ENCODE data around the gene ABTB1.
"Not testable (repeated sequence)": the region's sequence is repeated elsewhere in the genome, so short reads cannot be mapped to it uniquely, and the experiment has no call there.

Gene ABTB1

DNA sequence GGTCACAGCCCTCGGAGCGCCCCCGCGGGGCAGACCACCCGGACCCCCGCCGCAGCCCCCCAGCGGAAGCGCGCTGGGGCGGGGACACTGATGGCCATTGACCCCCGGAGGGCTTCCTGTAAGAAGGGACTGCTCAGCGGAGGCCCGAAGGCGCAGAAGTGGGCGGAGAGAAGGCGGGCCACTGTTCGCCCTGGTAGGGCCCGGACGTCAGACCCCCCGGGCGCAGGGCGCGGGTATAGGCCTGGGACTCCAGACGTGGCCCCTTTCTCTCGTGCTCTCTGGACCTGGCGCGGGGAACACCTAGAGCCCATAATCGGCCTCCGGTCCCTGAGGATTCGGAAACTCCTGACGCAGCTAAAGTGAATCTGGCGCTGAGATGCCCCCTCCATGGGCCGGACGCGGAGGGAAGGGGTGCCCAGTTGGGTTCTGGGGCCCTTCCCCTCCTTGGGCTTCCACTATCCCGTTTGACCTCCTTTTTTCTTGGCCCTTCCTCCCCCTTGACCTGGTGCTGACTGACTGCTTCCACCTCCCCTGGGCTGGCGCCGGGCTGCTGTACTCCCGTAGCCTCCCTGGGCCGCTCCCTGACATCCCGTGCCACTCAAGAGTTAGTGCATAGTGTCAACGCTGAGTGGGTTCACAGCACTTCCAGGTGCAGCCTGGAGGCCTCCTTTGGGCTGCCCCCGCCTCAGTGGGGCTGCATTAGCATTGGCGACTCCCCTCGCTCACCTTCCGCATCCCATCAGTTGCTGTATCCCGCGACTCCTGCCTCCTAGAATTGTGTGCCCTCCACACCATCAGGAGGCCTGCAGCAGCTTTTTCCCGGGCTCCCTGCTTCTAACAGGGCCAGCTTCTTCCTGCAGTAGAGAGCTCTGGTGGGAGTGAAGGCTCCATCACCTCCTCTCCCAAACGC lies 694 bp downstream of the ABTB1 start:
- peak; percentile 74 for DNase-seq

DNA sequence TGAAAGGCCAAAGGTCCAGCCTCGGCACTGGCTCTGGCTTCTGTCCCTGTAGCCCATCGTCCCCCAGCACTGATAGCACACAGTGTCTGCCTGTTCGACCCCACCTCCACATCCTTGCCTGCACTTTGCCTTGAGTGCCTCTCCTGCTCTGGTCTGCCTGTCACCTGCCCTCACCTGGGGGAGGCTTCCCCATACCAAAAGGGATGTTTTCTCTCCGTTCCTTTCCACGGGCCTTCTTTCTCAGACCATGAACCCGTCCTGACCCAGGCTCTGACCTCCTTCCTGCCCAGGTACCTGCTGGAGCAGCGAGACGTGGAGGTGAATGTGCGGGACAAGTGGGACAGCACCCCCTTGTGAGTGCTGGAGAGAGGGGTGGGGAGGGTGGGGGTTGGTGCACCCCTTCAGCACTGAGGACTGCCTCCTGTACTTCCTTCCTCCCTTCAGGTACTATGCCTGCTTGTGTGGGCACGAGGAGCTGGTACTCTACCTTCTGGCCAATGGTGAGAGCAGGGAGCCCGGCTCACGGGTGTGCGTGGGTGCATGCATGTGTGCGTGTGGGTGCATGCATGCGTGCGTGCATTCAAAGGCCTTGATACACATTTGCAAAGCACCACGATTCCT lies 1.5 kb downstream of the ABTB1 start:
- no peak for DNase-seq

DNA sequence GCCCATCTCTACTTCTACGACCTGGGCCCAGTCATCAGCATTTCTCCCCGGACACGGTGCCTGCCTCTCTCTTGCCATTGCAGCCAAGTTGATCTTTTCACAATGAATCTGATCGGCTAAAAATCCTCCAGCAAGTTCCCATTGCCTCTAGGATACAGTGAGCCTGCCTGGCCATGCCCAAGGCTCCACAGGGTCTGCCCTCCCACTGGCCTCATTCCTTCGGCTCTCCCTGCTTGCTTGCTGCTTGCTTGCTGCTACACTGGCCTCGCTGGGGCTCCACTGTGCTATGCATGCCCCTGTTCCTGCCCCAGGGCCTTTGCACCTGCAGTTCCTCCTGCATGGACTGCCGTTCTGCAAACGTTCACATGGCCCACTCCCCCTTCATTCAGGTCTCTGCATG lies 2.0 kb downstream of the ABTB1 start:
- DNase-seq: no peak

DNA sequence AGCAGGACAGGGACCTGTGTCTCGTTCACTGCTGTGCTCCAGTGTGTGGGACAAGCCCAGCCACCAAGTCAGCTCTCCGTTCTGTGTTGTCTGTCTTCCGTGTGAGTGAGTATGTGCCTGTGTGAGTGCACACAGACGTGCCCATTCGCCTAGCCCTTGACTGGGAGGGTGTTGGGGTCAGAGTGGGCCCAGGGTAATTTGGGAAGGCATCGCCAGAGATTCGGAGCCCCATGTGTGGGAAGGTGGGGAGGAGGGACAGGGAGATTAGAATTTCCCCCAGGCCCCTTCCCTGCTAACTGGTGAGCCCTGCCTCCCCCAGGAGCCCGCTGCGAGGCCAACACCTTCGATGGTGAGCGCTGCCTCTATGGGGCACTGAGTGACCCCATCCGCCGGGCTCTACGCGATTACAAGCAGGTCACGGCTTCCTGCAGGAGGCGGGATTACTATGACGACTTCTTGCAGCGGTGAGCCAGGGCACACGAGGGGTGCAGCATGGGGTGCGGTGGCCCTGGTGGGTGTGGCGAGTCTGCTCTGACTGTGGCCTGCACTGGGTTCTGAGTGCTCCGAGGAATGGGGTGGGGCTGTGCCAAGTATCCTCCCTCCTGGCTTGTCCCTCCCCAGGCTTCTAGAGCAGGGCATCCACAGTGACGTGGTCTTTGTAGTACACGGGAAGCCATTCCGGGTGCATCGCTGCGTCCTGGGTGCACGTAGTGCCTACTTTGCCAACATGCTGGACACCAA lies 3.1 kb downstream of the ABTB1 start:
- no peak for DNase-seq

DNA sequence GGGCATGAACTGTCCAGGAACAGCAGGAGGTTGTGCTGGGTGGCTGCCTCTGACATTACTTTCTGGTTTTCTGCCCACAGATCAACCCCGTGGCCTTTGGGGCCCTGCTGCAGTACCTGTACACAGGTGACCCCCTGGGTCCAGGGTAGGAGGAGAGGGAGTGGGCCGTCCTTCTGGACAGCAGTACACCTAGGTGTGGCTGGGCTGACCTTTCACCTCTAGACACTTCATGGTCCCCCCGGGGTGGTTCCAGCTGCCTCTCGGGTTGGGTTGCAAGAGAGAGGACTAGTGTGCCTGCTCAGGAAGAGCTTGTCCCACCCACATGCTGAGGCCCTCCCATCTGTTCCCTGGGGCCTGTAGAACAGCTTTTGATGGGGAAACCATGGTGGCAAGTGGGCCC lies 3.7 kb downstream of the ABTB1 start:
- DNase-seq: no peak

DNA sequence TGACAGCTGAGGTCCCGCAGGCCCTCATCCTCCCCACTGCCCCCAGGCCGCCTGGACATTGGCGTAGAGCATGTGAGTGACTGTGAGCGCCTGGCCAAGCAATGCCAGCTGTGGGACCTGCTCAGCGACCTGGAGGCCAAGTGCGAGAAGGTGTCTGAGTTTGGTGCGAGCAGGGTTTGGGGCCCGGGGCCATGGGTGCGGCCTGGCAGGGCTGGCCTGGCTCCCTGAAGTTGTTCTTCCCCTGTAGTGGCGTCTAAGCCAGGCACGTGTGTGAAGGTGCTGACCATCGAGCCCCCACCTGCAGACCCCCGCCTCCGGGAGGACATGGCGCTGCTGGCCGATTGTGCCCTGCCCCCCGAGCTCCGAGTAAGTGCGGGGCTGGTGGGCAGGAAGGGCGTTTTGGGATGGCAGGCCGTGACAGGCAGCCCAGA lies 4.2 kb downstream of the ABTB1 start:
- DNase-seq: no peak

DNA sequence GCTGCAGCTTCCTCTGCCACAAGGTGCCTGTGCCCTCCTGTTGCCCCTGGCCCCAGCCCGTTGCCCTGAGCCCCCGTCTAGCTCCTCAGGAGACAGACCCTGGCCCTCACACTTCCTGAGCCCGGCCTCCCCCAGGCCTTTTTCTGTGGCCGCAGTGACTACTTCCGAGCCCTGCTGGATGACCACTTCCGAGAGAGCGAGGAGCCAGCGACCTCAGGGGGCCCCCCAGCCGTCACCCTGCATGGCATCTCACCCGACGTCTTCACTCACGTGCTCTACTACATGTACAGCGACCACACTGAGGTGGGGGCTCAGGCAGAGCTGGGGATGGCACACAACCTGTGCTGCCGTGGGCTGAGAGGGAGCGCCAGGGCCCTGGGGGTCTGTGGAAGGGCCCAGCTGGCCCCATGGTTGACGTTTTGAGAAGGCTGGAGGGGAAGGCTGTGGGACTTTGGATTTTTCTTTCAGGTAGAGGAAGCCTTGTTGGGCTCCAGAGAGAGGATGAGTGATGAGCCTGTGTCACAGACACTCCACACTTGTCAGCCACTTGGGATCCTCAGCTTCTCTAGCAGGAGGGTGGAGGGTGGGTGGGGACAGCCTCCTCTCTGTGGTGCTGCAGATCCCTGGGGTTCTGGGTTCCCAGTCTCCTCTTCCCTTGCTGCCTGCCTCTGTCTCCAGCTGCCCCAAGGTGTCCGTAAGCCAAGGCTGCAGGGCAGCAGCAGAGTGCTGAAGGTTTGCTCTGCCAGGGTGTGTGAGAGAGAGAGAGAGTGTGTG lies 5.0 kb downstream of the ABTB1 start:
- DNase-seq: no peak

DNA sequence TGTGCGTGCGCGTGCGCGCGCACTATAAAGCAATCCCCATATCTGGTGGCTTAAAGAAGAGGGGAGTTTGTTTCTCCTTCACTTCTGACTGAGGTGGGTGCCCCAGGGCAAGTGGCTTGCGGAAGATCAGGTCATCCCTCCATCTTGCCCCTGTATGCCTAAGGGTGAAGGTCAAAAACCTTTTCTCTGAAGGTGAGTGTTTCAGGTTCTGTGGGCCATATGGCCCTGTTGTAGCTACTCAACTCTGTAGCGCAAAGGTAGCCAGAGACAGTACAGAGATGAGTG lies 5.5 kb downstream of the ABTB1 start:
- DNase-seq: no peak

DNA sequence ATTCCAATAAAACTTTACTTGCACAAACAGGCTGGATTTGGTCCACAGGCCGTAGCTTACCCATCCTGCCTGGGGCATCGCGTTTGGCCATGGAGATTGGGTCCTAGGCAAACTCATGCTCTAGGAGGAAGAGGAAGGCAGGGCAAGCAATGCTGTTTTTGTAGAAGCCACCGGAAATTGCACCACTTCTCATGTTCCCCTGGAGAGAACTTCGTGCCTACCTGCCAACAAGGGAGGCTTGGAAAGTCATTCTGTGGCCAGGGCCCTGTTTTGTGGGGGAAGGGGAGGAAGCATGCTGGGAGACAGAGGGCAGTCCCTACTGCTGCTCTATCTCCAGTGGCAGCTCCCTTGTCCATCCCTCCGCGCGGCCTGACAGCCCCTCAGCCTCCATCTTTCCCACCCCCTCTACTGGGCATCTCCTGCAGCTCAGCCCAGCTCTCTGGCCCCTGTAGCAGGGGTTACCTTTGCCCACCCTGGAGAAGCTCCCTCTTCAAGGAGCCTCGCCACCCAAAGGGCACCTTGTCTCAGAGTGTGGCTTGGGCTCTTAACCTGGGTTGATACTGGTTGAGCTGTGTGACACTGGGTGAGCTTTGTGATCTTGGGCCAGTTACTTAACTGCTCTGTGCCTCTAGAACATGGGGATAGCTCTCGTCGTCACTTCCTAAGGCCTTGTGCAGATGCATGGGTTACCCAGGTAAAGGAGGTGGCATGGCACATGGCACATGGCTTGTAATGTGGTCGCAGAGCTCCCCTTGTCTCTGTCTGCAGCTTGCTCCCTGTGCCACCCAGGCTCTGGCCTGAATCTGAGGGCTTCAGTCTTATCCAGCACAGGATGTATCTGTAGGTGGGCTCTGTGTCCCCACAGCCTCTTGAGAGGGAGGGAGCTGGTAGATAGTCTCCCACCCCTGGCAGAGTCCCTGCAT lies 6.1 kb downstream of the ABTB1 start:
- DNase-seq: no peak

DNA sequence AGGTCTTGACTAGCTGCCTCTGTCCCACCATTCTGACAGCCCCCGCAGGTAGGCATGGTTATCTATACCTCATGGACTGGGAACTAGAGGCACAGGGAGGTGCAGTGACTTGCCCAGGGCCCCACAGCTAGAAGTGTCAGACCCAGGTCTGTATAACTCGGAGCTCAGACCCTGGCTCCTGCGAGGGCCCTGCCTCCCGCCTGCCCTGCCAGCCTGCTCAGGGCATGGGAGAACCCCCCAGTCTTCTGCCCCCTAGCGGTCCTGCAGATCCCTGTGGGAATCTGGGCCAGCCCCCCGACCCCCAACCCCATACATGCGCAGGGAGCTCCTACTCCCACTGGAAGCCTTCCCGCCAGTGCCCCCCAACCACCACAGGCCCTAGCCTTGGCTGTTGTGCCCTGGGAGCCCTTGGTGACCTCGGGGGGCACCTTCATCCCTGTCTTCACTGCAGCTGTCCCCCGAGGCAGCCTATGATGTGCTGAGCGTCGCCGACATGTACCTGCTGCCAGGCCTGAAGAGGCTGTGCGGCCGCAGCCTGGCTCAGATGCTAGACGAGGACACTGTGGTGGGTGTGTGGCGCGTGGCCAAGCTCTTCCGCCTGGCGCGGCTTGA lies 6.9 kb downstream of the ABTB1 start:
- no peak for DNase-seq

DNA sequence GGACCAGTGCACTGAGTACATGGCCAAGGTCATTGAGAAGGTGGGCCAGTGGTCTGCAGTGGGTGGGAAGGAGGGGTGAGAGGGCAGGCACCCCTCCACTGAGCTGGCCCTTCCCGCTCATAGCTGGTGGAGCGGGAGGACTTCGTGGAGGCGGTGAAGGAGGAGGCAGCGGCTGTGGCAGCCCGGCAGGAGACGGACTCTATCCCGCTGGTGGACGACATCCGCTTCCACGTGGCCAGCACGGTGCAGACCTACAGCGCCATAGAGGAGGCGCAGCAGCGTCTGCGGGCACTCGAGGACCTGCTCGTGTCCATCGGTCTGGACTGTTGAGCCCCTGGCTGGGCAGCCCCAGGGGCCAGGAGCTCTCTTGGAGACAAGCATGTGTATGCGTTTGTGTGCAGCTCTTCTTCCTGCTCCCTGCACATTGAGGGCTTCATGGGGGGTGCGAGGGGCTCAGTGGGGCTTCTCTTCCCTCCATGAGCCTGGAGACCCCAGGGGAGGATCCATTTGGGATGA lies 7.5 kb downstream of the ABTB1 start:
- no peak for DNase-seq

DNA sequence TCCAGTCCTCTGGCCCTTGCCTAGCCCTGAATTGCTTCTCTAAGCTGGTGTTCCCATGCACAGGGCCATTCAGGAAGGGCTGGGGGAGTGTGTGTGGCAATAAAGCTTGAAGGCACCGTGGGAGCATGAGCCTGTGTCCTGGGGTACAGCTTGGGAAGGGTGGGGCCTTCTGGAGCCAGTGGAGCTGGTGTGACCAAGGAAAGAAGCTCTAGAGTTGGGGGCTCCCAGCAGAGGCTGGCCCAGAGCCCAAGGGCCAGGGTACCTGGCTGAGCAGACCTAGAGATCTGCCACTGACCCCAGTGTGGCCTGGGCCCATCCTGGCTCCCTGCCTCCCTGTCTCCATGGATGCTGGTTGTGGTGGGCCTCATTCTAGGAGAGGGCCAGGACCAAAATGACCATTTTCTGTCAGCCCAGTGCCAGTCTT lies 8.1 kb downstream of the ABTB1 start:
- DNase-seq: no peak

DNA sequence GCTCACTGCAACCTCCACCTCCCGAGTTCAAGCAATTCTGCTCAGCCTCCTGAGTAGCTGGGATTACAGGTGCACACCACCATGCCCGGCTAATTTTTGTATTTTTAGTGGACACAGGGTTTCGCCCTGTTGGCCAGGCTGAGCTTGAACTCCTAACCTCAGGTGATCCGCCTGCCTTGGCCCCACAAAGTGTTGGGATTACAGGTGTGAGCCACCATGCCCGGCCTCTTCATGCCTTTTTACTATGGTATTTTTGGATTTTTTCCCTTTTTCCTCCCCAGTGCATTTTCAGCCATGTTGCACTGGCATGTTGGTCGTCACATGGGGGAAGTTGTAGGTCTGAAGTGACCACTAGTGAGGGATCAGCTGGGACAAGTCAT lies 9.4 kb downstream of the ABTB1 start:
- not testable (repeated sequence) for DNase-seq

DNA sequence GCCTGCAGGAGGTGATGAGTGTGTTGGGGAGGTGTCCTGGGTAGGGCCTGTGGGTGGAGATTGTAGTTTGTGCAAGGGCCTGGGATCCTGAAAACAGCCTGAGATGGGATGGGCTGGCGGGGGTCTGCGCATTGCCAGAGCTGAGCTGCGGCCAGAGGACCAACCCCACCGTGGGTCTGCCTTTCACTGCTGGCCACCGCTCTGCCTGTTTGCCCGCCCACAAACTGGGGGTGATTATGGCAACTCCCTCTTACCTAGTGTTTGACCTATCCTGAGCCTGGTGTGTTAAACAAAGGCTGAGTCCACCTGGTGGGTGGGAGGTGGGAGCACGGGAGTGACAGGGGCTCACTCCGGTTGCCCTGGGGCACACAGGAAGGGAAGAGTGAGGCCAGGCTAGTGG lies 9.8 kb downstream of the ABTB1 start:
- DNase-seq: no peak

DNA sequence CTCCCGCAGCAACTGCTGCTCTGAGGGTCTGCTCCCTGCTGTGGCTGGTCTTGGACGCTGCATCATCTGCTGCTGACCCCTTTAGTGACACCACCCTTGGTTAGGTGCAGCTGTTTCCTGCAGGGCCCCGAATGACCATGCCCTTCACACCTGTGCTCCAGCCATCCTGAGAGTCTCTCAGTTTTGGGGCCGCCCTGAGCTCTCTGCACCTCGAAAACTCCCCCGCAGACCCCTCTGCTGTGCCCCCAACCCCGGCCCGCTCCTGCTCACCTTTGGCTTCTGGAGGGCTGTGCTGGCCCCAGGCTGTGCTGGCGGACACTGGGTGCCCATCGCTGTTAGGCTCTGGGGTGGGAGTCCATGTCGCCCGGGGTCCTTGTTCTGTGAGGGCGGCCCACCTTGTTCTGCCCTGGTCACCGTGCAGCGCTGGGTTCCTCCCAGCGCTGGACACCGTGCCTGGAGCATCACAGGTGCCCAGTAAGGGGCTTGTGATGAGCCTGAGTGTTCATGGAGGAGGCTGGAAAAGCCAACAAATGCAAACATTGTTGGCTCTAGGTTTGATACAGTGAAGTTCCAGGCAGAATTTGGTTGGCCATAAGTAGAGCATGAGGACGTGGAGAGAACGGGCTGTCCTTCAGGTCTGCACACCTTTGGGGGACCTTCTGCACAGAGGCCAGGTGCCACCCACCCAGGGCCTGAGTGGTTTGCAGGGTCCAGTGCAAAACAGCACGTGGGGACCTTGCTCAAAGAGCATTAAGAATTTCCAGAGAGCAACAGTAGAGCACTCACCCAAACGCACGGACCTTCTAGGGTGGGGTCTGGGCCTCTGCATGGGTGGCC lies 12.3 kb downstream of the ABTB1 start:
- DNase-seq: no peak

DNA sequence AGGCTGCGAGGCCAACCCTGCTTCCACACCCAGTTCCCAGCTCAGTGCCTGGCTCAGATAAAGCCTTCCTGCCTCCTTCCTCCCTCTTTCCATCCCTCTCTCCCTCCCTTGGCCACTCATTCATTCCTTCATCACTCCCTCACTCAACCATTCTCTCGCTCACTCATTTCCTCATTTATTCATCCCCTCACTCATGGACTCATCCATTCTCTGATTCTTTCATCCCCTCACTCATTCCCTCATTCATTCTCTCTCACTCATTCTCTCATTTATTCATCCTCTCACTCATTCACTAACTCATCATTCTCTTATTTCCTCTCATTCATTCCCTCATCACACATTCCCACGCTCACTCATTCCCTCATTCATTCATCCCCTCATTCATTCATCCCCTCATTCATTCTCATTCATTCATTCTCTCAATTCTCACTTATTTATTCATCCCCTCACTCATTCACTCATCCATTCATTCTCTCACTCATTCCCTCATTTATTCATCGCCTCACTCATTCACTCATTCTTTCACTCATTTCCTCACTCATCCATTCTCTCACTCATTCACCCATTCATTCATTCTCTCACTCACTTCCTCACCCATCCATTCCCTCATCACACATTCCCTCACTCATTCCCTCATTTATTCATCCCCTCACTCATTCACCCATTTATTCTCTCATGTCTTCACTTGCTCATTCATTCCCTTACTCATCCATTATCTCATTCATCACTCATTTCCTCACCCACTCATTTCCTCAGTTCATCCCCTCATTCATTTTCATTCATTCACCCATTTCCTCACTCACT lies 13.2 kb downstream of the ABTB1 start:
- peak; percentile 32 for DNase-seq

DNA sequence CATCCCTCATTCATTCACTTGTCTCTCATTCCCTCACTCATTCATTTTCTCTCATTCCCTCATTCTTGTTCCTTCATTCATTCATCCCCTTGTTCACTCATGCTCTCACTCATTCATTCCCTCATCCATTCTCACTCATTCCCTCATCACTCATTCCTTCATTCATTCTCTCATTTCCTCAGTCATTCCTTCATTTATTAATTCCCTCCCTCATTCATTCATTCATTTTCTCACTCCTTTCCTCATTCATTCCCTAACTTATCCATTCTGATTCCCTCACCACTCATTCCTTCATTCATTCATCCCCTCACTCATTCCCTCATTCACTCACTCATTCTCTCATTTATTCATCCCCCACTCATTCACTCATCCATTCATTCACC lies 13.8 kb downstream of the ABTB1 start:
- DNase-seq: no peak

DNA sequence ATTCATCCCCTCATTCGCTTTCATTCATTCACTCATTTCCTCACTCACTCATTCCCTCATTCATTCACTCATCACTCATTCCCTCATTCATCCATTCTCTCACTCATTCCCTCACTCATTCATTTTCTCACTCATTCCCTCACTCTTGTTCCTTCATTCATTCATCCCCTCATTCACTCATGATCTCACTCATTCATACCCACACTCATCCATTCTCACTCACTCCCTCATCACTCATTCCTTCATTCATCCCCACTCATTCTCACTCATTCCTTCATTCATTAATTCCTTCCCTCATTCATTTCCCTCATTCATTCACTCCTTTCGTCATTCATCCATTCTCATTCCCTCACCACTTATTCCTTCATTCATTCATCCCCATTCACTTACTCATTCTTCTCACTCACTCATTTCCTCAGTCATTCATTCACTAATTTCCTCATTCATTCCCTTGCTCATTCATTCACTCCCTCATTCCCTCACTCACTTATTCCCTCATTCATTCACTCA lies 14.5 kb downstream of the ABTB1 start:
- DNase-seq: no peak

DNA sequence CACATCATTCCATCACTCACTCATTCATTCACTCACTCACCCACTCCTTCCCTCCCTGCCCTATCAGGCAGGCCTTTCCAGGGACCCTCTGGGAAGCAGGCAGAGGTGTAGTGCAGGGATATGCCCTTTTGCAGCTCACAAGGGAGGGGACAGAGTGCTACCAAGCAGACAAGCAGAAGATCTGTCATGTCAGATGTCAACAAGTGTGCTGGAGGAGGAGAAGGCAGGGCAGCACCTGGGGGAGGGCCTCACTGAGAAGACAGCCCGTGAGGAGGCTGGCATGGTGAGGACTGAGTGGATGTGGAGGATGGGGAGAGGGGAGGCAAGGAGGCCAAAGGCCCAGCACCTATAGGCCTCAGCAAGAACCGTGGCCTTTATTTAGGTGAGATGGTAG lies 15.3 kb downstream of the ABTB1 start:
- DNase-seq: no peak
